NB4 (cell line): ENCODE data around the gene B9D1.

Experiments used
- CTCF ChIP-seq: IDR thresholded peaks from one replicate; pipeline ENCODE4 v1.5.1; 2012; ENCODE audit warnings: low read depth, low read length
- POLR2A ChIP-seq: IDR thresholded peaks from 2 replicates; pipeline ENCODE4 v1.6.1; 2011; ENCODE audit warnings: mild to moderate bottlenecking; ENCODE audit not compliant: insufficient read length; ENCODE audit errors: extremely low read depth

GRCh38 chr17:19312406-19312805 lies 50.1 kb downstream of the B9D1 start:
- TF ChIP-seq CTCF (no peak), POLR2A (no peak)
